Measurements from ENCODE around the gene TRIM2.

Gene TRIM2

GRCh38 chr4:153283260-153283659 lies 79.0 kb downstream of the TRIM2 start:
- H3K9me3 ChIP-seq, result peaks cover 29% of the 10 kb centered on the region
- no peak overlapping the region for H3K4me3 ChIP-seq
- no peak overlapping the region for H3K9ac ChIP-seq
- H3K27ac ChIP-seq, result no peak overlapping the region
- no peak overlapping the region for H3K4me2 ChIP-seq
- no peaks in the 10 kb centered on the region for H3K36me3 ChIP-seq
- H3K4me1 ChIP-seq, result no peaks in the 10 kb centered on the region; the same call in 1 of the 2 replicates
- no peaks in the 10 kb centered on the region for H3K27me3 ChIP-seq
- TF ChIP-seq Cebpa-rat (IDR thresholded peaks at IDR 0.05), result no peak
- no peaks in the 10 kb centered on the region for H4K20me1 ChIP-seq

GRCh38 chr4:153290134-153290533 lies 85.9 kb downstream of the TRIM2 start:
- Histone ChIP-seq H3K4me2 (no peak overlapping the region), H3K27me3 (no peaks in the 10 kb centered on the region), H3K4me3 (no peak overlapping the region), H3K27ac (no peak overlapping the region), H3K36me3 (peaks cover under 1% of the 10 kb centered on the region; the same call in 1 of the 2 replicates), H3K9me3 (peaks cover 14% of the 10 kb centered on the region; the same call in 1 of the 2 replicates), H3K4me1 (peaks cover 5% of the 10 kb centered on the region; the same call in 1 of the 2 replicates), H4K20me1 (no peaks in the 10 kb centered on the region), H3K9ac (no peak overlapping the region)
- TF ChIP-seq Cebpa-rat (IDR thresholded peaks at IDR 0.05), result no peak

- Histone ChIP-seq H3K27ac (no peak overlapping the region), H4K20me1 (no peaks in the 10 kb centered on the region), H3K27me3 (no peaks in the 10 kb centered on the region), H3K4me3 (no peak overlapping the region), H3K9me3 (peaks cover 12% of the 10 kb centered on the region; the same call in 1 of the 2 replicates), H3K36me3 (peaks cover 5% of the 10 kb centered on the region; the same call in 1 of the 2 replicates), H3K4me2 (no peak overlapping the region), H3K4me1 (peaks cover 19% of the 10 kb centered on the region), H3K9ac (no peak overlapping the region)
- no peak for TF ChIP-seq Cebpa-rat (IDR thresholded peaks at IDR 0.05)
These were observed 87.3 kb downstream of the TRIM2 start for GRCh38 chr4:153291562-153291961.

- Histone ChIP-seq H3K36me3 (peaks cover 5% of the 10 kb centered on the region; the same call in 1 of the 2 replicates), H3K9me3 (peaks cover 9% of the 10 kb centered on the region; the same call in 1 of the 2 replicates)
These were observed 88.9 kb downstream of the TRIM2 start for GRCh38 chr4:153292897-153293741.

GRCh38 chr4:153293742-153294057 lies 89.5 kb downstream of the TRIM2 start:
- no peak overlapping the region for H3K4me3 ChIP-seq
- no peak for TF ChIP-seq Cebpa-rat (IDR thresholded peaks at IDR 0.05)
- H3K27me3 ChIP-seq, result no peaks in the 10 kb centered on the region
- H3K9ac ChIP-seq, result no peak overlapping the region
- peaks cover 5% of the 10 kb centered on the region; the same call in 1 of the 2 replicates for H3K36me3 ChIP-seq
- H3K4me1 ChIP-seq, result peaks cover 21% of the 10 kb centered on the region
- H3K9me3 ChIP-seq, result 0 out of 2 replicates have a peak, but pooled peaks cover 4% of the 10 kb centered on the region
- H3K27ac ChIP-seq, result no peak overlapping the region
- H3K4me2 ChIP-seq, result no peak overlapping the region
- H4K20me1 ChIP-seq, result no peaks in the 10 kb centered on the region

More at GRCh38 chr4:153292897-153293741, 88.9 kb downstream of the TRIM2 start:
- Histone ChIP-seq H4K20me1 (no peaks in the 10 kb centered on the region), H3K27ac (no peak overlapping the region), H3K4me3 (no peak overlapping the region), H3K9ac (no peak overlapping the region), H3K4me1 (peaks cover 25% of the 10 kb centered on the region), H3K4me2 (no peak overlapping the region), H3K27me3 (no peaks in the 10 kb centered on the region)
- TF ChIP-seq Cebpa-rat (IDR thresholded peaks at IDR 0.05), result no peak

- no peak overlapping the region for H3K4me3 ChIP-seq
- H3K36me3 ChIP-seq, result peaks cover 7% of the 10 kb centered on the region; the same call in 1 of the 2 replicates
- H4K20me1 ChIP-seq, result no peaks in the 10 kb centered on the region
- H3K9me3 ChIP-seq, result peaks cover 7% of the 10 kb centered on the region
- no peaks in the 10 kb centered on the region for H3K27me3 ChIP-seq
- no peak overlapping the region for H3K9ac ChIP-seq
- no peak overlapping the region for H3K4me2 ChIP-seq
- TF ChIP-seq Cebpa-rat (IDR thresholded peaks at IDR 0.05), result no peak
- peaks cover 21% of the 10 kb centered on the region for H3K4me1 ChIP-seq
- no peak overlapping the region for H3K27ac ChIP-seq
These were observed 90.4 kb downstream of the TRIM2 start for GRCh38 chr4:153294631-153295030.

- Histone ChIP-seq H3K27me3 (no peaks in the 10 kb centered on the region), H3K36me3 (peaks cover 12% of the 10 kb centered on the region), H3K4me2 (peak overlapping the region; percentile 44; the same call in 1 of the 2 replicates), H3K9me3 (peaks cover 13% of the 10 kb centered on the region), H3K4me3 (no peak overlapping the region), H4K20me1 (no peaks in the 10 kb centered on the region), H3K4me1 (peaks cover 21% of the 10 kb centered on the region), H3K27ac (no peak overlapping the region), H3K9ac (no peak overlapping the region)
- no peak for TF ChIP-seq Cebpa-rat (IDR thresholded peaks at IDR 0.05)
These were observed 91.0 kb downstream of the TRIM2 start for GRCh38 chr4:153295131-153295755.

- peaks cover 21% of the 10 kb centered on the region for H3K4me1 ChIP-seq
- H3K4me2 ChIP-seq, result peak overlapping the region; percentile 44
- peaks cover 18% of the 10 kb centered on the region for H3K36me3 ChIP-seq
- H3K9me3 ChIP-seq, result peaks cover 23% of the 10 kb centered on the region
- H3K27ac ChIP-seq, result no peak overlapping the region
- H3K27me3 ChIP-seq, result no peaks in the 10 kb centered on the region
- no peak overlapping the region for H3K4me3 ChIP-seq
- H3K9ac ChIP-seq, result no peak overlapping the region
- TF ChIP-seq Cebpa-rat (IDR thresholded peaks at IDR 0.05), result no peak
- H4K20me1 ChIP-seq, result no peaks in the 10 kb centered on the region
These were observed 92.0 kb downstream of the TRIM2 start for GRCh38 chr4:153296040-153296823.

- TF ChIP-seq Cebpa-rat (IDR thresholded peaks at IDR 0.05), result no peak
- Histone ChIP-seq H3K36me3 (peaks cover 18% of the 10 kb centered on the region), H4K20me1 (no peaks in the 10 kb centered on the region), H3K4me1 (peaks cover 21% of the 10 kb centered on the region), H3K27me3 (no peaks in the 10 kb centered on the region), H3K9me3 (peaks cover 29% of the 10 kb centered on the region), H3K4me3 (no peak overlapping the region), H3K4me2 (no peak overlapping the region), H3K27ac (no peak overlapping the region), H3K9ac (no peak overlapping the region)
These were observed 92.9 kb downstream of the TRIM2 start for GRCh38 chr4:153297116-153297515.

Data from BLaER1 (cell line).